ENCODE results near the gene RAB31. TPM values are rescaled to one million over a fixed set of nuclear protein-coding genes. Genes with fewer than 3 reads are reported as not detected.

RAB31 gene
- total and polyA plus RNA-seq, 2 experiments from 2014 or later: 8.7 to 27.7 TPM

DNA sequence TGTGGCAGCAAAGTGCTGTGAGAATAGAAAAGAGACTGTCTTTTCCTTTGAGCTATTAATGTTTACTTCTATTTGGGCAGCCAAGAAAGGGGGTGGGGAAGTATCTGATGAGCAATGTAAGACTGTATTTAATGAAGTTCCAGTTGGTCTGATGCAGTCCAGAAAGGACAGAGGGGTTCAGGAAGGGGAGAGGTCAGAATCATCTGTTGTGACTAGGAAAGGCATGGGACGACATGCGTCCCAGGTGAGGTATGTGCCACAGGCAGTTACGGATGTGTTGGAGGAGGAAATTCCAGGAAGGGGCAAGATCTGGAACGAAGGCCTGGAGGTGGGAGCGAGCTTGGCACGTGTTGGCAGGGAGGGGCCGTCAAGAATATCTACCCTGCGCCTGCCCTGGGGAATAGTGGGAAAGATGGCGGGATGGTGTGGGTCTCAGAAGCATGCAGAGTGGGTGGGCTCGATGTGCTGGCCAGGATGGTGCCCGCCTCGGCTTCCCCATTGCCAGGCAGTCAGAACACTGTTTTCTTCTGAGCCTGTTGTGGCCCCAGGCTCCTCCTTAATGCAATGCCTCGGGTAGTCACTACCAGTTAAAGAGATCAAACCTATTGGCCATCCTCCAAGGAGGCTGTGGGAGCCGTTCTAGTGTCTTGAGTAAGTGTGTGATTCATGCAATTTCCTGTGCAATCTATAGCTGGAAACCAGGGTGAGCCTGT lies 119.8 kb downstream of the RAB31 start:
- Histone ChIP-seq H3K9me3 (ENCODE audit: low read depth) (no peaks in the 10 kb centered on the region), H3K4me1 (ENCODE audit: low read depth) (peaks cover 3% of the 10 kb centered on the region), H3K36me3 (no peaks in the 10 kb centered on the region), H3K4me3 (no peak overlapping the region), H3K27ac (no peak overlapping the region), H3K27me3 (no peaks in the 10 kb centered on the region)
- peak in 1 of 2 donors; percentile 99 for DNase-seq (ENCODE audit: low read depth in 1 of 2, low spot score in 1 of 2)
- TF ChIP-seq, protein P1, sequence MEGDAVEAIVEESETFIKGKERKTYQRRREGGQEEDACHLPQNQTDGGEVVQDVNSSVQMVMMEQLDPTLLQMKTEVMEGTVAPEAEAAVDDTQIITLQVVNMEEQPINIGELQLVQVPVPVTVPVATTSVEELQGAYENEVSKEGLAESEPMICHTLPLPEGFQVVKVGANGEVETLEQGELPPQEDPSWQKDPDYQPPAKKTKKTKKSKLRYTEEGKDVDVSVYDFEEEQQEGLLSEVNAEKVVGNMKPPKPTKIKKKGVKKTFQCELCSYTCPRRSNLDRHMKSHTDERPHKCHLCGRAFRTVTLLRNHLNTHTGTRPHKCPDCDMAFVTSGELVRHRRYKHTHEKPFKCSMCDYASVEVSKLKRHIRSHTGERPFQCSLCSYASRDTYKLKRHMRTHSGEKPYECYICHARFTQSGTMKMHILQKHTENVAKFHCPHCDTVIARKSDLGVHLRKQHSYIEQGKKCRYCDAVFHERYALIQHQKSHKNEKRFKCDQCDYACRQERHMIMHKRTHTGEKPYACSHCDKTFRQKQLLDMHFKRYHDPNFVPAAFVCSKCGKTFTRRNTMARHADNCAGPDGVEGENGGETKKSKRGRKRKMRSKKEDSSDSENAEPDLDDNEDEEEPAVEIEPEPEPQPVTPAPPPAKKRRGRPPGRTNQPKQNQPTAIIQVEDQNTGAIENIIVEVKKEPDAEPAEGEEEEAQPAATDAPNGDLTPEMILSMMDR (IDR thresholded peaks at IDR 0.05; ENCODE audit: low read depth, low read length): no peak

DNA sequence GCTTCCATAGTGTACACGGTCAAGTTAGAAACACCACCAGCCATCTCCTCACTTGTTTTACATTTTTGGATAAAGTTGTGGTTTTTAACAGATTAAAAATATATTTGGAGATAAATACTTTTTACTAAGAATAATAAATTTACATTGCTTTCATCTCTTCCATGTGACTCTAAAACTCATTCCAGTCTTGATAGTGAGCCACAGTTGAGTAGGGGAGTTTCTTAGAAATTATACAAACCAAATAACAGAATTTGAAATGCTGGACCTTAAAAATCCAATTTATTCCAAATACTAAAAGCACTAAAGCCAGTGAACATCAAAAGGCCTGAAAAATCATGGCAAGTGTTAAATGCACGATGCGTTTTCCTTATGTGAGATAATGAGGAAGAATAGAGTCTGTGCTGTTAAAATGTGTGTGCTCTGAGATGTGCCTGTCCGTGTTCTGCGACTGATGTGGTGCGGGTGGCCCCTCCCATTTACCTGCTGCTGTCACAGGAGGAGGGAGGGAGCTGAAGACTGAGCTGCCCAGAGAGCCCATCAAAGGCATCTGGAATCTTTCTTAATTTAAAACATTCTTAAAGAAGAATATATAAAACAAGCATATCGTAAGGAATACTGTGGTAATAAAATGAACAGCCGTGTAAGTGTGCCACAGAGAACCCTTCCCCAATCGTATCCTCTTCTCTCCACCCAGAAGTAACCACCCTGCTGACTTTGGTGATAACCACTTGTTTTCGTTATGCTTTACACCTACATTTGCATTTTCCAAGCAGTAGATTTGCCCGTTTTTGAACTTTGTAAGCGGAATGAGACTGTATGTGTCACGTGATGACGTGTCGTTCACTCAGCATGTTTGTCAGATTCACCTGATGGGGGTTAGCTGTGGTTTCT lies 120.7 kb downstream of the RAB31 start:
- DNase-seq (ENCODE audit: low read depth in 1 of 2, low spot score in 1 of 2): no peak
- Histone ChIP-seq H3K9me3 (ENCODE audit: low read depth) (no peaks in the 10 kb centered on the region), H3K27ac (no peak overlapping the region)

DNA sequence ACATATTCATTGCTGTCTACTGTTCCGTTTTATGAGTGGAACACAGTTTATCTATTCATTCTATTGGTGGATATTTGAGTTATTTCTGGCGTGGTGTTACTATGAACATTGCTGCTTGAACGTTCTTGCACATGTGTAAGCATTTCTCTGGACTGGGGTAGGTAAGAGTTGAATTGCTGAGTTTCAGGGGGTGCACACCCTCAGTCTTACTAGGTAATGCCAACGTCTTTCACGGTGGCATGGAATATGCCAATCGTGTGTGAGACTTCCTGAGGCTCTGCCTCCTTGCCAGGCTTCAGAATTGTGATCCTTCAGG lies 121.3 kb downstream of the RAB31 start:
- peaks cover 3% of the 10 kb centered on the region for H3K4me1 ChIP-seq (ENCODE audit: low read depth)
- no peaks in the 10 kb centered on the region for H3K27me3 ChIP-seq
- DNase-seq (ENCODE audit: low read depth in 1 of 2, low spot score in 1 of 2): no peak
- H3K4me3 ChIP-seq: no peak overlapping the region
- no peaks in the 10 kb centered on the region for H3K9me3 ChIP-seq (ENCODE audit: low read depth)
- H3K36me3 ChIP-seq: no peaks in the 10 kb centered on the region
- no peak overlapping the region for H3K27ac ChIP-seq
- TF ChIP-seq, protein P1 (IDR thresholded peaks at IDR 0.05; ENCODE audit: low read depth, low read length): no peak

More for the DNA sequence above, 120.7 kb downstream of the RAB31 start:
- Histone ChIP-seq H3K27me3 (no peaks in the 10 kb centered on the region), H3K4me1 (ENCODE audit: low read depth) (peaks cover 3% of the 10 kb centered on the region), H3K4me3 (no peak overlapping the region), H3K36me3 (no peaks in the 10 kb centered on the region)
- TF ChIP-seq, protein P1 (IDR thresholded peaks at IDR 0.05; ENCODE audit: low read depth, low read length): no peak

DNA sequence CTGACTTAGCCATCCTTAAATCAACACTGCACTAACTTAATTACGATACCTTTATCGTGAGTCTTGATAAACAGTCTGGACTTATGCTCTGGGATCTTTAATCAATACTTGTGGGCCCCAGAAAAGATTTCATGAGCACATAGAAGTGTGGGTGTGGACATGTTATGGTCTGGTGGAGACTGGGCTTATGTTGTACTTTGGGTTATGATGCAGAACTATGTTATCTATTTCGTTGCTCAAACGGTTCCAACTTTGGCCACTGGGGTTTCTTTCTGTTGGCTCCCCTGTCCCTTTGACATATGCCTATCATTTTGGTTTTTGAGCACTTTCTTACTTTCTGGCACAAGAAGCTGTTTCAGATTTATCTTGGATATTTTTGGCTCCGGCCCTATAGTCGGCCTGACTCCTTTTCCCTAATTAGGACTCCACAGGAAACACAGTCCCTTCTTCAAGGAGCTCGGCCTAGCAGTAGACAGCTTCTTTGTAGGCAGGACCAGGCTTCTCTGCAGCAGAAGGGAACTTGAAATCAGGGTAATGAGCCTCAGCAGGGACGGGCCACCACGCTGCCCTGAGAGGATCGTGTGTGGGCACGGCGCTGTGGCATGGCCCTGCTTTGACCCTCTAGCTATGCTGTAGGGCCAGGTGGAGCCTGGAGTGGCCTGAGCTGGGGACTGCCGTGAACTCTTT lies 123.1 kb downstream of the RAB31 start:
- Histone ChIP-seq H3K4me3 (no peak overlapping the region), H3K4me1 (ENCODE audit: low read depth) (peaks cover 10% of the 10 kb centered on the region), H3K36me3 (no peaks in the 10 kb centered on the region), H3K27me3 (no peaks in the 10 kb centered on the region), H3K27ac (no peak overlapping the region), H3K9me3 (ENCODE audit: low read depth) (no peaks in the 10 kb centered on the region)
- DNase-seq (ENCODE audit: low read depth in 1 of 2, low spot score in 1 of 2): no peak
- TF ChIP-seq, protein P1 (IDR thresholded peaks at IDR 0.05; ENCODE audit: low read depth, low read length): peak; percentile 42

DNA sequence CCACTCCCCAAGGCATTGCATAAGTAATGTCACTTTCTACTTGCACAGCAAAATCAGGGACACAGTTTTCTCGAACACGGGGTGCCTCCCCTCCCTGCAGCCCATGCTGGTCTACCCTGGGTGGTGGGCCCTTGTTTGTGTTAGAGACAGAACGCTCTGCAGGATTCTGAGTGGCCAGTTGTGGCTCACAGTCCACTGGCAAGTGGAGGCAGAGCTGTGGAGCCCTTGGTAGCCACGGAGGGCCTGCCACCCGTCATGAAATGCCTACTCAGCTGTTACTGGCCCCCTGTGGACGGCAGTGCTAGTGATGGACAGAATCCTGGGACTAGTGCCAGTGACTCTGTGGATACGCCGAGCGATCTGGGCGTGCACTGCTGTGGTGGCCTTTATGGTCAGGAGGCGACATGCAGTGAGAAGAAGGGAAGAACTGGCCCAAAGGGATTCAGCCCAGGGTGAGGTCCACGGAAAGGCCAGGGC lies 123.7 kb downstream of the RAB31 start:
- no peaks in the 10 kb centered on the region for H3K36me3 ChIP-seq
- H3K9me3 ChIP-seq (ENCODE audit: low read depth): no peaks in the 10 kb centered on the region
- TF ChIP-seq, protein P1 (IDR thresholded peaks at IDR 0.05; ENCODE audit: low read depth, low read length): no peak
- no peak for DNase-seq (ENCODE audit: low read depth in 1 of 2, low spot score in 1 of 2)
- peaks cover 11% of the 10 kb centered on the region for H3K4me1 ChIP-seq (ENCODE audit: low read depth)
- no peaks in the 10 kb centered on the region for H3K27me3 ChIP-seq
- no peak overlapping the region for H3K4me3 ChIP-seq
- H3K27ac ChIP-seq: no peak overlapping the region
